GM18519 (cell line): ENCODE measurements around the gene ANKRA2.

Experiments
- ATAC-seq: cut with Tn5 transposase; IDR thresholded peaks from one replicate; pipeline ENCODE4 v1.9.1; 2021; ENCODE audit warnings: mild to moderate bottlenecking, moderate library complexity; ENCODE audit not compliant: unreplicated experiment, low FRiP score

ANKRA2 gene, protein sequence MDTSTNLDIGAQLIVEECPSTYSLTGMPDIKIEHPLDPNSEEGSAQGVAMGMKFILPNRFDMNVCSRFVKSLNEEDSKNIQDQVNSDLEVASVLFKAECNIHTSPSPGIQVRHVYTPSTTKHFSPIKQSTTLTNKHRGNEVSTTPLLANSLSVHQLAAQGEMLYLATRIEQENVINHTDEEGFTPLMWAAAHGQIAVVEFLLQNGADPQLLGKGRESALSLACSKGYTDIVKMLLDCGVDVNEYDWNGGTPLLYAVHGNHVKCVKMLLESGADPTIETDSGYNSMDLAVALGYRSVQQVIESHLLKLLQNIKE

DNA sequence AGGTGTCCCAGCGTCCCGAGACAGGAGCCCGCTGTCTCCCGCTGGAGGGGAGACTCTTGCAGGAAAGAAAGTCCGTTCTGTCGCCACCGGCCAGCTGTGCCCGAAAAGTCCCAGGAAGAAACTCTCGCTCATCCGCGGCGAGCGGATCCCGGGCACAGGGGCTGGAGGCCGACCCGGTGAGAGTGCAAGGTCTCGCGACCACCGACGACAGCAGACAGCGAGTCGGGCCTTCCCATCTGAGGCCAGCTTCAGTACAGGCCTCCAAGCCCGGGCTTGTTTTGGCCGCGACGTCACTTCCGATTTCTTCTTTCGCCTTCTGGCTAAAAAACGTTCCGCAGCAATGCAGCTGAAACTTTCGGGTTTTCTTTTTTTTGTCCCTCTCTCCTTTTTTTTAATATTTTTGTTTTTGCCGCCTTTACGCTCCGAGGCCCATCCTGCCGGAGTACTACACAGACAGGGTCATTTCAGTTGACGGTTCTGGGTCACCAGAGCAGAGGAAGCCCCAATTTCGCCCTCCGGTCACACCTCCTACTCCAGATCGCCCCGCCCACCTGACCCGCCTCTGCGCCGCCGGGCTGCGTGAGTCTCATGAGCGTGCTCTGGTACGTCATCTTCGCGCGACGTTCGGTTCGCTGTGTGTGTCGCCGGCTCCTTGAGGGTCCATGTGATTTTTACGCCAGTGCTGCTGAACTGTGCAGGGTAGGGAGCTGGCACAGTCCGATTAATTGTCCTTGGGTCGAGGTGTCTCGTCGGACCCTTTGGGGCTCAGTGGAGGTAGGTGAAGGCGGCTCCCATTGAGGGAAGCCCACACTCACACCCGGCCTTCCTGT, at the start of gene ANKRA2, which contains the start of gene UTP15:
ANKRA2 (minus strand) TSS at position 501 of the 830 bp plus-strand sequence. CDS start 2,758 bp downstream, outside the sequence.
UTP15 (plus strand) TSS at position 605 of the 830 bp plus-strand sequence. CDS start 1,602 bp downstream, outside the sequence.
- peak; percentile 79 for ATAC-seq

DNA sequence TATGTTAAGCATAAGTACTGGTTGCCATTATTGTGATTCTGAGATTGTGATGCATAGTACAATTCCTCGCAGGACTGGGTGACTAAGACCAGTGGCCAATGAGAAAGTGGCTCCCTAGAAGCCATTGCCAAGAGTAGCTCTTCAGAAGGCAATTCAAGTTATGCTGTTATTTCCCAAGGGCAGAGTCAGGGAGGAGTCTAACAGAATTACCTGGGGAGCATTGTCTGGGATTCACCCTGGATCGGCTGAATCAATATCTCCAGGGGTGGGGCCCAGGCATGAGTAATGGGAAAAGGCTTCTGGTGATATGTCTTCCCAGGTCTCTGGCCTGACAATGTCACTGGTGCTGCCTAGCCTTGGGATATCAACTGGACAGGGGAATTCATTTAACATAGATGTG, 49.6 kb upstream of the ANKRA2 start:
- no peak for ATAC-seq

- no peak for ATAC-seq
These were observed 47.4 kb upstream of the ANKRA2 start for GRCh38 chr5:73612799-73613198.

GRCh38 chr5:73607228-73607627, 41.8 kb upstream of the ANKRA2 start:
- ATAC-seq, result no peak

- ATAC-seq, result no peak
These were observed 40.8 kb upstream of the ANKRA2 start for GRCh38 chr5:73606206-73606753.

GRCh38 chr5:73605223-73606087, 40.0 kb upstream of the ANKRA2 start:
- ATAC-seq, result no peak

- ATAC-seq, result no peak
These were observed 38.6 kb upstream of the ANKRA2 start for GRCh38 chr5:73603998-73604397.

DNA sequence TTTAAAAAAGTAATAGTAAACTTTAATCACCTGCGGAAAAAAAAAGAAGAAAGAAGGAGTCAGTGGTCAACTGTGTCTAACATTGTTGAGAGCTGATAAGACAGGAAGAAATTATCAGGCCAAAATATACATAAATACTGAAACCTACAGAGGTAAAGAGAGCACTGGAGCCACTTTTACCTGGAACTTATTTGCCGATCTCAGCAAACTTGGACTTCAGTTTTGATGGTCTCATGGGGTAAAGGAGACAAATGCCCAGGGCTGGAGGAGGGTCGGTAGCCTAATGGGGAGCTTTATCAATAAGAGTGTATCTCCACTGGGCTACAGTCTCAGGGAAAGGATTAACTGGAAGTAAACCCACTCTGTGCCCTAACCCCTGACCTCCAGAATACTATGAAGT, 33.9 kb upstream of the ANKRA2 start:
- ATAC-seq, result no peak

DNA sequence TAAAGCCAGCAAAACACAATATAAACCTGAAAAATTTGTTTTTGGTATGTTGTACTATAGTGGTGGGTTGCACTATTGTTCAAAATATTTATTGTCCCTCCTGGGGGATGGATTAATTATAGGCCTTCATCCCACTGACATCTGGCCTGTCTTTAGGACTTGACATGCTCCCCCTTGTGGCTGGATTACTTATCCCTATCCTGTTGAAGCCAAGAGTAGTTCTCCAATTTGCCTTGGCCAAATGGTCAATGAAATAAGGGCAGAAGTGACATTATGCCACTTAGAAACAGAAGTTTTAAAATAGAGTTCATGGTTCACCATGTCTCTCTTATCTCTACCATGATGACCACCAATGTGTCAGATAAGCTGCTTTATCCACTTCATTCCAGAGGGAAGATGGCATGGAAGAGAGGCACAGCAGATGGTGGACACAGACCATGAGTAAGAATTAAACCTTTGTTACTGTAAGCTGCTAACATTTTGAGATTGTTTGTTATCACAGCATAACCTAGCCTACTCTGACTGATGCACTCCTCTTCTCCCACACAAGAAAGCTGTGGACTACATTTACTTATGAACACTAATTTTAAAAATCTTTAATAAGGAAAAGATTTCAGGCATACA, 31.4 kb upstream of the ANKRA2 start:
- ATAC-seq, result no peak

DNA sequence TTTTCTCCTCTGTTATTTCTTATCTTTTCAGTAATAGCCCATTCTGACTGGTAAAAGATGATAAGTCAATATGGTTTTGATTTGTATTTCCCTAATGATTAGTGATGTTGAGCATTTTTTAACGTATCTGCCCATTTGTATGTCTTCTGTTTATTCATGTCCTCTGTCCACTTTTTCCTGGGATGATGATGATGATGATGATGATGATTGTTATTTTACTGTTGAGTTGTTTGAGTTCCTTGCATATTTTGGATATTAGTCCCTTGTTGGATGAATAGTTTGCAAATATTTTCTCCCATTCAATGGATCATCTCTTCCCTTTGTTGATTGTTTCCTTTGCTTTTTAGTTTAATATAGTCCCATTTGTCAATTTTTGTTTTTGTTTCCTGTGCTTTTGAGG, 27.1 kb upstream of the ANKRA2 start:
- no peak for ATAC-seq

- no peak for ATAC-seq
These were observed 26.5 kb upstream of the ANKRA2 start for GRCh38 chr5:73591698-73592501.

GRCh38 chr5:73591102-73591695, 25.8 kb upstream of the ANKRA2 start:
- ATAC-seq, result no peak

DNA sequence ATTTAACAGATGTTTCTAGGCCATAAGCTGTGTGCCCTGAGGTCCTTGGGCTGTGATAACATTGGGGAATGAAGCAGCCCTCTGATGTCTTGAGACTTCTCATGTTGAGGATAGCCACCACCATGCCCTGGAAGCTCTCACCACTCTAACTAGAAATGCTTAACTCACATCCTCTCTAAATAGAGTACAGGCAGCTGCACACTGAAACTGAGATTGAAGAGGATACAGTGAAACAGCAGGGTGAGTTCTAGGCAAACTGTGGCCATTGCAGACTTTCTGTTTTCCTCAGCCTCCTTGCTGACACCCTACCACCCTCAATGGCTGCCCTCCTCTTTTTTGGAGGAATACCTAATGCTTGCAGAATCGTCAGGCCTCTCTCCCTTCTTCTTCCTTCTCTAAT, 22.5 kb upstream of the ANKRA2 start:
- no peak for ATAC-seq

GRCh38 chr5:73582285-73583145, 17.1 kb upstream of the ANKRA2 start:
- ATAC-seq, result no peak

- ATAC-seq, result no peak
These were observed 619 bp upstream of the ANKRA2 start for GRCh38 chr5:73565969-73566547.

GRCh38 chr5:73564675-73565074, 764 bp downstream of the ANKRA2 start:
- ATAC-seq, result no peak

GRCh38 chr5:73564018-73564417, 1.4 kb downstream of the ANKRA2 start:
- no peak for ATAC-seq
